Kidney epithelial cell (primary cell): ENCODE data around the gene NSUN5. TPM values are rescaled to one million over a fixed set of nuclear protein-coding genes. Genes with fewer than 3 reads are reported as not detected.

Source experiments
- DNase-seq: peaks from one replicate; pipeline ENCODE4 v3.0.0-alpha.2; 2010; ENCODE audit warnings: low read depth
- H3K27me3 ChIP-seq: 2 replicates; pipeline ENCODE4 v1.6.0; 2011; ENCODE audit warnings: low read length; ENCODE audit not compliant: control insufficient read depth, insufficient read depth
- H3K36me3 ChIP-seq: 2 replicates; pipeline ENCODE4 v1.5.1; 2011; ENCODE audit warnings: low read length; ENCODE audit not compliant: control insufficient read depth, insufficient read depth
- H3K4me3 ChIP-seq: 2 replicates; pipeline ENCODE4 v1.5.1; 2011; ENCODE audit warnings: low read depth, mild to moderate bottlenecking, control low read depth, low read length
- total RNA-seq: library from RNA; depleted of rRNA; stranded (reverse); fragments of >200 nt; gene quantifications from 2 replicates; pipeline ENCODE4 v1.2.3, GENCODE V29; 2015
- TF ChIP-seq, protein P1 (sequence below): IDR thresholded peaks from 2 replicates; pipeline ENCODE4 v1.5.1; 2011; ENCODE audit warnings: mild to moderate bottlenecking, moderate library complexity, low read length, control low read depth, inconsistent platforms; ENCODE audit not compliant: insufficient read depth, poor library complexity, severe bottlenecking

Gene NSUN5
- total RNA-seq, 1 donor from 2014 or later = 63.4 TPM

- Histone ChIP-seq H3K27me3 (no peaks in the 10 kb centered on the region), H3K36me3 (no peaks in the 10 kb centered on the region), H3K4me3 (no peak overlapping the region)
- DNase-seq = no peak
- TF ChIP-seq, protein P1, sequence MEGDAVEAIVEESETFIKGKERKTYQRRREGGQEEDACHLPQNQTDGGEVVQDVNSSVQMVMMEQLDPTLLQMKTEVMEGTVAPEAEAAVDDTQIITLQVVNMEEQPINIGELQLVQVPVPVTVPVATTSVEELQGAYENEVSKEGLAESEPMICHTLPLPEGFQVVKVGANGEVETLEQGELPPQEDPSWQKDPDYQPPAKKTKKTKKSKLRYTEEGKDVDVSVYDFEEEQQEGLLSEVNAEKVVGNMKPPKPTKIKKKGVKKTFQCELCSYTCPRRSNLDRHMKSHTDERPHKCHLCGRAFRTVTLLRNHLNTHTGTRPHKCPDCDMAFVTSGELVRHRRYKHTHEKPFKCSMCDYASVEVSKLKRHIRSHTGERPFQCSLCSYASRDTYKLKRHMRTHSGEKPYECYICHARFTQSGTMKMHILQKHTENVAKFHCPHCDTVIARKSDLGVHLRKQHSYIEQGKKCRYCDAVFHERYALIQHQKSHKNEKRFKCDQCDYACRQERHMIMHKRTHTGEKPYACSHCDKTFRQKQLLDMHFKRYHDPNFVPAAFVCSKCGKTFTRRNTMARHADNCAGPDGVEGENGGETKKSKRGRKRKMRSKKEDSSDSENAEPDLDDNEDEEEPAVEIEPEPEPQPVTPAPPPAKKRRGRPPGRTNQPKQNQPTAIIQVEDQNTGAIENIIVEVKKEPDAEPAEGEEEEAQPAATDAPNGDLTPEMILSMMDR = no peak
Observed at GRCh38 chr7:73351447-73352167, 43.0 kb upstream of the NSUN5 start.

- TF ChIP-seq, protein P1 = no peak
- no peak for DNase-seq
- H3K4me3 ChIP-seq = no peak overlapping the region
- H3K27me3 ChIP-seq = no peaks in the 10 kb centered on the region
- H3K36me3 ChIP-seq = no peaks in the 10 kb centered on the region
Observed at GRCh38 chr7:73350306-73351068, 41.9 kb upstream of the NSUN5 start.

DNA sequence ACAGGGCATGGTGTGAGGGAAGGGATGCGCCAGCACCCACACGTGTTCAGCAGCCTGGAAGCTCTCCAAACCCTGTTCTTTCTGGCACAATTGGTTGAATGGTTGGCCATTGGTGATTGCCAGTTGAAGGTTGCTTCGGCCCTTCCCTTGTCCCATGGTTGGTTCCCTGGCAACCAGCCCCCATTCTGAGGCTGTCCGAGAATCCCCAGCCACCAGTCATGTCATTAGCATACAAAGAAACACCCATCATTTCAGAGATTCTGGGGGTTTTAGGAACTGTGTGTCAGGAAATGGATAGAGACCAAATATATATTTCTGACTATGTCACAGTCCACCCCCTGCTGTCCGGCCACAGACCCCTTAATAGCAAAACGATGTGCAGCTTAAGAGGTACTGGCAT is 41.1 kb upstream of the NSUN5 start:
- TF ChIP-seq, protein P1 = no peak
- H3K27me3 ChIP-seq = no peaks in the 10 kb centered on the region
- DNase-seq = no peak
- no peak overlapping the region for H3K4me3 ChIP-seq
- no peaks in the 10 kb centered on the region for H3K36me3 ChIP-seq

DNA sequence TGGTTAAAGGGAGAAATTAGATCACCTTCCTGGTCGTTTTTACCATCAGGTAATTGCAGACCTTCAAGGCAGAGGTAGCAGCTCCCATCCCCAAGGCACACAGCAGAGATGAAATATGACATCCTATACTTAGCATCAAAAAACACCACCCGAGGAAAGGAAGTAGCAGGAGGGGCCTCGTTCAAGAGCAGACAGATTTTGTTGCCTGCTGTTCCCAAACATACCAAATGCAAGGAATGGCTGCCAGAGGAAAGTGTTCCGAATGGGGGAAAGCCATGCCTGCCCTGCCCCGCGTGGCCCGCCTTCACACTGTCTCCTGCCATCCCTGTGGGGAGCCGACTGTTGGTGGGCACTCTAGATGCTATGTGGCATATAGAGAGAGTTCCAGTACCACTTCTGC is 37.3 kb upstream of the NSUN5 start:
- TF ChIP-seq, protein P1 = no peak
- H3K4me3 ChIP-seq = no peak overlapping the region
- H3K27me3 ChIP-seq = peaks cover 4% of the 10 kb centered on the region
- no peaks in the 10 kb centered on the region for H3K36me3 ChIP-seq
- no peak for DNase-seq

DNA sequence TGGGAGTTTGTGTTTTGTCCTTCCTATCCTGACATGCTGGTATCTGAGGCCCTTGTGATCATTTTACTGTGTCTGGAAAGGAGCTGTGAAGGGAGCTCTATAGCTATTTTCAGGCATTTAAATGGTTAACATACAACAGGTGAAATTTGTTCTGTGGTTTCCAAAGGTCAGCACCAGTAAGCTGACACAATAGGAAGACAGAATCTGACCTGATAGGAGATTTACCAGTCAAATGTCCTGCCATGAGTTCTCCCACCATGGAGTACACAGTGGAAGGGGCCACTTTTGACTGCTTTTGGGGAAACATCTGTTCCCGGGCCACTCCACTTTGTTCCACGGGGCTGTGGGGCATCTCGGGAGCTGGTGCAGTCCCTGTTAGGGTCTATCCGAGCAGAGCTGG is 36.9 kb upstream of the NSUN5 start:
- DNase-seq = no peak
- Histone ChIP-seq H3K27me3 (peaks cover 4% of the 10 kb centered on the region), H3K4me3 (no peak overlapping the region), H3K36me3 (no peaks in the 10 kb centered on the region)
- TF ChIP-seq, protein P1 = no peak
